Mammary epithelial cell (primary cell): ENCODE measurements around the gene KCNG1.

ENCODE experiments used
- CTCF ChIP-seq, 2 donors: IDR thresholded peaks in 1 of 2; conservative IDR thresholded peaks in 1 of 2; 2 replicates each; pipeline ENCODE4 v1.5.1; 2011 to 2012; ENCODE audit warnings: inconsistent platforms in 2 of 2, low read length in 2 of 2, mild to moderate bottlenecking in 2 of 2, control low read depth in 1 of 2, low read depth in 1 of 2; ENCODE audit not compliant: insufficient read depth in 1 of 2; ENCODE audit errors: extremely low read depth in 1 of 2
- EZH2 ChIP-seq: IDR thresholded peaks from 2 replicates; pipeline ENCODE4 v1.6.1; 2012; ENCODE audit warnings: low read length, inconsistent platforms, borderline replicate concordance

DNA sequence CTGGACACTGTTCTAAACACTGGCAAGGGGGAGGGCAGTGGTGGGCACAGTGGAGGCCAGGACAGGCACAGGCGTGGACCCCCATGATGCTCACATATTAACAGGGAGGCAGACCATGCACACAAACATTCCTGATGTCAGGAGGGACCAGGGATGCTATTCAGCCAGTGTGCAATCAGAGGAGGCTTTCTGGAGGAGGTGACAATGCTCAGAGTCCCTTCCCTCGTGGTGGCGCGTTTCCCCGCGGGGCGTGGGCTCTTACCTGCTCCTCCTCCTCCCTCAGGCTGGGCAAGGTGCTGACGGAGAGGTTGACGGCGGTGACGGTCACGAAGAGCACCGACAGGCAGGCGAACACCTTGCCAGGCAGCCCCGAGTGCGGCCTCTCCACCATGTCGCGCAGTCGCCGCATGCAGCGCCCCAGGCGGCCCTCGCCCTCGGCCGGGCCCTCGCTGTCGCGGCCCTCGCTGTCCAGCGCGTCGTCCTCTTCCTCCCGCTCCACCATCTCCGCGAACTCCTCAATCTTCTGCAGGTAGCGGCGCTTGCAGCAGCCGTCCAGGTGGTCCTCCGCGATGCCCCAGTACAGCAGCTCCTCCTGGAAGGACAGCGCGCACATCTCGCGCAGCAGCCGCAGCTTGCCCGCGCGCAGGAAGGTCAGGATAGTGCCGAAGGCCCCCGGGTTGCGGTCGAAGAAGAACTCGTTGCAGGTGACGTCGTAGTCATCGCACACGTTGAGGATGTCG, 13.4 kb downstream of the KCNG1 start:
- TF ChIP-seq CTCF (conservative IDR thresholded peaks at IDR 0.05 in 1 of 2, IDR thresholded peaks at IDR 0.05 in 1 of 2; ENCODE audit: extremely low read depth in 1 of 2, insufficient read depth in 1 of 2, low read depth in 1 of 2, low read length in 2 of 2) = no peak
- no peak for TF ChIP-seq EZH2
